Measurements from ENCODE around the gene CCDC157.
A peak's percentile ranks its signal among the peaks of the same experiment; 100 is the strongest.

Gene CCDC157

DNA sequence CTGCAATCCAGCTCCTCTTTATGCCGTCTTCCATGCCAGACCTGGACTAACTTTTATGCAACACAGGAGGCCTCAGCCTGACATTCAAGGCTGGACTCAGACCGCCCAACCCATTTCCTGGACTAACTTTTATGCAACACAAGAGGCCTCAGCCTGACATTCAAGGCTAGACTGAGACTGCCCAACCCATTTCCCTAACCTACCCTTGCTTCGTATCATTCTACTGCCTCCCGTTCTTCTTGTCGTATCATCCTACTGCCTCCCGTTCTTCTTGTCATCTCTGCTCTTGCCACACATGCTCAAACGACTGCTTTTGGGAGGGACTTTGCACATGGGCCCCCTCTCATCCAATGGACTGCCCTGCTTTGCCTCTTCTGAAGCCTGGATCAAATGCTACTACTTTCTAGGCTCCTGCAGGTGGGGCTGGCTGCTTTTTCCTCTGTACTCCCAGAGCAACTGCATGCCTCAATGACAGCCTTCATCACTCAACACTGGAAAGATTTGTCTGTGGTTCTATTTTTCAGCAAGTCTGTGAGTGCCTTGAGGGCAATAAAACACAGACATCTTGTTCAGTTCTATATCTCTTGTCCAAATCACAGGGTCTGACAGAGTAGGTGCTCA is 37.9 kb upstream of the CCDC157 start:
- no peak overlapping the region for H3K4me3 ChIP-seq (ENCODE audit: low read depth, low read length)
- DNase-seq (ENCODE audit: low read depth) = no peak
- TF ChIP-seq, protein P1, sequence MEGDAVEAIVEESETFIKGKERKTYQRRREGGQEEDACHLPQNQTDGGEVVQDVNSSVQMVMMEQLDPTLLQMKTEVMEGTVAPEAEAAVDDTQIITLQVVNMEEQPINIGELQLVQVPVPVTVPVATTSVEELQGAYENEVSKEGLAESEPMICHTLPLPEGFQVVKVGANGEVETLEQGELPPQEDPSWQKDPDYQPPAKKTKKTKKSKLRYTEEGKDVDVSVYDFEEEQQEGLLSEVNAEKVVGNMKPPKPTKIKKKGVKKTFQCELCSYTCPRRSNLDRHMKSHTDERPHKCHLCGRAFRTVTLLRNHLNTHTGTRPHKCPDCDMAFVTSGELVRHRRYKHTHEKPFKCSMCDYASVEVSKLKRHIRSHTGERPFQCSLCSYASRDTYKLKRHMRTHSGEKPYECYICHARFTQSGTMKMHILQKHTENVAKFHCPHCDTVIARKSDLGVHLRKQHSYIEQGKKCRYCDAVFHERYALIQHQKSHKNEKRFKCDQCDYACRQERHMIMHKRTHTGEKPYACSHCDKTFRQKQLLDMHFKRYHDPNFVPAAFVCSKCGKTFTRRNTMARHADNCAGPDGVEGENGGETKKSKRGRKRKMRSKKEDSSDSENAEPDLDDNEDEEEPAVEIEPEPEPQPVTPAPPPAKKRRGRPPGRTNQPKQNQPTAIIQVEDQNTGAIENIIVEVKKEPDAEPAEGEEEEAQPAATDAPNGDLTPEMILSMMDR (IDR thresholded peaks at IDR 0.05; ENCODE audit: low read depth, low read length, missing control alignments) = no peak
- in situ Hi-C loops (cut with HindIII; ENCODE audit: low sequenced_read_pairs) = no loop called here

DNA sequence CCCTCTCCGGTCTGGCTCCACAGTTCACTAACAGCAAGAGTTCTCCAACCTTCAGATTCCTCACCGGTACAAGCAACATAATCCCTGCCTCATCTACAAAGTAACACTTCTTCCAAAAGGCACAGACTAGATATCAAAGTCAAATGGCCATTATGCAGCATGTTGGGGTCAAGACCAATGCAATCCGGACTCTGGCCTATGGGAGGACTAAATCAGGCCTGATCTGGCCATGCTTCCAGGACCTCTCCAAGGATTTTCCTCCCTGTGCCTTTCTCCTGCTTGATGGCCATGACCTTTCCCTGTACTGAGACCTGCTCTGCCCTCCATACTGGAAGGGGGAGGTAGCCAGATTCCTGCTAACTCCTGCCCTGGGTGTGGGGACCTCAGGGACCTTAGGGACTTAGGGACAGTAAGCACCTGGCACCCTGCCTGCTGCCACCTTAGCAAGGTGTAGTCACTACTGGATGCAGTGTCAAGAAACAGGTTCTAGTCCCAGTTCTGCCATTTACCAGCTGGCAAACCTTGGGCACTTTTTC is 36.7 kb upstream of the CCDC157 start:
- no peak overlapping the region for H3K4me3 ChIP-seq (ENCODE audit: low read depth, low read length)
- in situ Hi-C loops (cut with HindIII; ENCODE audit: low sequenced_read_pairs) = no loop called here
- no peak for DNase-seq (ENCODE audit: low read depth)
- TF ChIP-seq, protein P1 (IDR thresholded peaks at IDR 0.05; ENCODE audit: low read depth, low read length, missing control alignments) = no peak

DNA sequence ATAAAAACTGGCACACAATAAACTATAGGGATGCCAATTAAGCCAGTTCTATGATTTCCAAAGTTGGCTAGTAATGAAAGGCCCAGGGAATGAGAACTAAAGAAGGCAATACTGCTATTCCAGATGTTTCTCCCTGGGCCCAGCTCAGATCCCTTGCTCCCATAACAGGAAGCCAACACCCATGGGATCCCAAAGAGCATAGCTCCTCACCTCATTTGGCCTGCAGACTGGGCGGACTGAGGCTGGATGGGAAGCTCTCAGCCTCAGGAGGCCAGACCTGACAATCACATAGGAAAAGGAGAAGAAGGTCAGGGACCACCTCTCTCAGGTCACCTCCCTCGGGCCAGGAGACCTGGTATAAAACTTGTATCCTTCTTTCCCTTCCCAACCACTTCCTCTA is 35.3 kb upstream of the CCDC157 start:
- H3K4me3 ChIP-seq (ENCODE audit: low read depth, low read length) = no peak overlapping the region
- TF ChIP-seq, protein P1 (IDR thresholded peaks at IDR 0.05; ENCODE audit: low read depth, low read length, missing control alignments) = no peak
- DNase-seq (ENCODE audit: low read depth) = no peak
- in situ Hi-C loops (cut with HindIII; ENCODE audit: low sequenced_read_pairs) = no loop called here

DNA sequence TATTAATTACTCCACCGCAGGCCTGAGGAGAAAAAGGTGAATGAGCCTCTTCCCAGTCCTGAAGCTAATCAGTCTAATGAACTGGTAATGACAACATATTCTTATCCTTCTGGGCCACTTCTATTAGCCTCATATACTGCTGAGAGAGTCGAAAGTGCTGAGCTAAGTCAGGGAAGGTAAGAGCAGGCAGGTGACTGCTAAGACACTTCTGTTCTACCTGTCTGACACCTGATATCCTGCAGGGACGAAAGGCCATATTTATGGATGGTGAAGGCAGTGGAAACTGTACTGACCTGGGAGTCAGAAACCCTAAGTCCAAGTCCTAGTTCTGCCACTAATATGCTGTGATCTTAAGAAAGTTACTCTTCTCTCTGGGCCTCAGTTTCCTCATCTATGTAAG is 33.6 kb upstream of the CCDC157 start:
- in situ Hi-C loops (cut with HindIII; ENCODE audit: low sequenced_read_pairs) = no loop called here
- TF ChIP-seq, protein P1 (IDR thresholded peaks at IDR 0.05; ENCODE audit: low read depth, low read length, missing control alignments) = no peak

DNA sequence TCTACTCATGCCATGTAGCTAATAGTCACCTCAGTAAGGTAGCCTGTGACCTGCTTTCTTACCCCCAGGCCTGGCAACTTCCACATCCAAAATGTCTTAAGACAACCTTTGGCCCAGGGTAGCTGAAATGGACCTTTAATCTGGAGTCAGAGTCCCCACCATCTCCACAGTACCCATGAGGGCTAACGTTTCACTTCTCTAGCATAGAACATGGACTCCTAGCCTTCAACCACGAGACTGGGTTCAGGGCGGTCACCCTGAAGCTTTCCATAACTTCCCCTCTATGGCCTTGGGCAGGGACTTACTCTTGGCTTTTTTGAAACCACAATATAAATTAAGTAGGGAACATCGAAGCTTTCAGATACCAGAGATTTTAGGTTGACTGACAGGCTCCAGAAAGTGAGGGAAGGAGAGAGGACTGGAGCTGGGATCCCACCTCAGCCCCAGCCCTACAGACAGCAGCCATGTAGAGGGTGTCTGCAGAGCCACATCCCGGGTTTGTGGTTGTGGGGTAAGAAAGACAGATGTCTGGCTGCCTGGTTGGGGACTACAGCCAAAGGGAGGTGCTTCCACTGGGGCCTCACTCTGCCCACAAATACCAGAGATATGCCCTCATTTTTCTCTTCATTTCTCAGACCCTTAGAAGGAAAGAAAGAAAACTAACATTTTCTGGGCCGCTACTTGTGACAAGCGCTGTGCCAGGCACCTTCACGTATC is 32.6 kb upstream of the CCDC157 start:
- TF ChIP-seq, protein P1 (IDR thresholded peaks at IDR 0.05; ENCODE audit: low read depth, low read length, missing control alignments) = no peak
- peak overlapping the region; percentile 77 for H3K4me3 ChIP-seq (ENCODE audit: low read depth, low read length)
- in situ Hi-C loops (cut with HindIII; ENCODE audit: low sequenced_read_pairs) = no loop called here
- DNase-seq (ENCODE audit: low read depth) = no peak

More for the DNA sequence above, 33.6 kb upstream of the CCDC157 start:
- no peak overlapping the region for H3K4me3 ChIP-seq (ENCODE audit: low read depth, low read length)
- DNase-seq (ENCODE audit: low read depth) = no peak

DNA sequence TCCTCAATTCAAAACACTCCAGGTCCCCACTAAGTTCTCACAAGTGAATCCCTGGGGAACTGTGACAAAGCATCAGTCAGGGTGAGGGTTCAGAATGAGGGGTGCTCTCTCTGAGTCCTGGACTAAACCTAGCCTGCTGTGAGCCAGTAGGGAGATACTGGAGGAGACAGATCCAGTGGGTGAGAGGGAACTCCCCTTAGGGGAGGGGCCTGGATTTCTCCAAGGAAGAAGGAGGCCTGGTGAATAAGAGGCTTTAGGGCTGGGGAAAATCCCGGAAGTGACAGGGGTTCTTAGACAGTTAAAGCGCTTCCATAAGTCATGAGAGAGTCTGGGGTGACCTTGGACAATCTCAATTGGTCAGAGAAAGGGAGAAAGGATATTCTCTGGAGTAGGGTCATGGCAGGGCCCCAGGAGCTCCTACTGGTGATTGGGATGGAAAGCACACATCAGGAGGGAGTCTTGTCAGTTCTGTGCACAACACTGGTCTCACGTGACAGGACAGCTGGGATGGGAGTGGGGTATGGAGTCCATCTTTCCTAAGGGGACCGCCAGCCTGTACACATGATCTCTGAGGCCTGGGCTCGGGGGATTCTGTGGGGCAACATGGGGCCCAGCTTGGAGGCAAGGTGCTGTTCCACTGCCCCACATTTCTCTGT is 31.6 kb upstream of the CCDC157 start:
- no peak for DNase-seq (ENCODE audit: low read depth)
- in situ Hi-C loops (cut with HindIII; ENCODE audit: low sequenced_read_pairs) = loop anchor here (5.0 kb wide), 1 partner anchor 43 kb away; no protein-coding TSS in a partner anchor
- H3K4me3 ChIP-seq (ENCODE audit: low read depth, low read length) = peak overlapping the region; percentile 77
- TF ChIP-seq, protein P1 (IDR thresholded peaks at IDR 0.05; ENCODE audit: low read depth, low read length, missing control alignments) = no peak

Data from astrocyte of the cerebellum (primary cell).